ENCODE data around the gene INPP4A.

The INPP4A gene

GRCh38 chr2:98460573-98461497, 16.2 kb downstream of the INPP4A start:
- DNase-seq (ENCODE audit: low spot score), result no peak

GRCh38 chr2:98461498-98462049, 16.9 kb downstream of the INPP4A start:
- no peak for DNase-seq (ENCODE audit: low spot score)

GRCh38 chr2:98463081-98463481, 18.4 kb downstream of the INPP4A start:
- DNase-seq (ENCODE audit: low spot score), result no peak

- DNase-seq (ENCODE audit: low spot score), result no peak
Measured at GRCh38 chr2:98463551-98463971, 18.9 kb downstream of the INPP4A start.

GRCh38 chr2:98463988-98464771, 19.5 kb downstream of the INPP4A start:
- DNase-seq (ENCODE audit: low spot score), result no peak

- DNase-seq (ENCODE audit: low spot score), result no peak
Measured at GRCh38 chr2:98464772-98465310, 20.2 kb downstream of the INPP4A start.

GRCh38 chr2:98465456-98466226, 21.0 kb downstream of the INPP4A start:
- DNase-seq (ENCODE audit: low spot score), result no peak

GRCh38 chr2:98467082-98467536, 22.5 kb downstream of the INPP4A start:
- DNase-seq (ENCODE audit: low spot score), result no peak

- DNase-seq (ENCODE audit: low spot score), result no peak
Measured at GRCh38 chr2:98467652-98468051, 23.0 kb downstream of the INPP4A start.

- no peak for DNase-seq (ENCODE audit: low spot score)
Measured at GRCh38 chr2:98468621-98469236, 24.1 kb downstream of the INPP4A start.

GRCh38 chr2:98469862-98470544, 25.3 kb downstream of the INPP4A start:
- DNase-seq (ENCODE audit: low spot score), result no peak

GRCh38 chr2:98470851-98471255, 26.2 kb downstream of the INPP4A start:
- no peak for DNase-seq (ENCODE audit: low spot score)

GRCh38 chr2:98471402-98472131, 26.9 kb downstream of the INPP4A start:
- DNase-seq (ENCODE audit: low spot score), result no peak

GRCh38 chr2:98472132-98472650, 27.5 kb downstream of the INPP4A start:
- no peak for DNase-seq (ENCODE audit: low spot score)

GRCh38 chr2:98472961-98473746, 28.5 kb downstream of the INPP4A start:
- no peak for DNase-seq (ENCODE audit: low spot score)

- no peak for DNase-seq (ENCODE audit: low spot score)
Measured at GRCh38 chr2:98473995-98474780, 29.5 kb downstream of the INPP4A start.

GRCh38 chr2:98474979-98475632, 30.4 kb downstream of the INPP4A start:
- DNase-seq (ENCODE audit: low spot score), result no peak

All from kidney capillary endothelial cell (primary cell).